GM12872 (cell line): ENCODE results near the gene TTLL5.

Source experiments
- CTCF ChIP-seq: IDR thresholded peaks from 3 replicates; pipeline ENCODE4 v1.5.1; 2011; ENCODE audit warnings: low read depth, mild to moderate bottlenecking, low read length, moderate library complexity; ENCODE audit not compliant: insufficient read depth

The TTLL5 gene

GRCh38 chr14:75826599-75826998, 165.6 kb downstream of the TTLL5 start:
- no peak for TF ChIP-seq CTCF

- TF ChIP-seq CTCF: no peak
Measured at GRCh38 chr14:75827331-75827730, 166.3 kb downstream of the TTLL5 start.

DNA sequence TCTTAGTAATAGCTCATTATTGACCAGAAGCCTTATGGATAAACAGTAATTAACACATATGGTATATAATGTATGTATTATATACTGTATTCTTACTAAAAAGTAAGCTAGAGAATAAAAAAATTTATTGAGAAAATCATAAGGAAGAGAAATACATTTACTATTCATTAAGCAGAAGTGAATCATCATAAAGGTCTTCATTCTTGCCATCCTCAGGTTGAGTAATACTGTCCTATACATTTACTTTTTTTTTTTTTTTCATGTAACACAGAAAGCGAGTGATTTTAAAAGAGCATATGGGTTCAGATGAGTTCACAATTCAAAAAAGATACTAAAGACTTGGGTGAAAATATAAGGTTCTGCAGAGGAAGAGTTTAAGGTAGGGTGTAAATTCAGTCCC, 168.3 kb downstream of the TTLL5 start:
- no peak for TF ChIP-seq CTCF

GRCh38 chr14:75831455-75831854, 170.4 kb downstream of the TTLL5 start:
- no peak for TF ChIP-seq CTCF

GRCh38 chr14:75831952-75832351, 170.9 kb downstream of the TTLL5 start:
- TF ChIP-seq CTCF: no peak

DNA sequence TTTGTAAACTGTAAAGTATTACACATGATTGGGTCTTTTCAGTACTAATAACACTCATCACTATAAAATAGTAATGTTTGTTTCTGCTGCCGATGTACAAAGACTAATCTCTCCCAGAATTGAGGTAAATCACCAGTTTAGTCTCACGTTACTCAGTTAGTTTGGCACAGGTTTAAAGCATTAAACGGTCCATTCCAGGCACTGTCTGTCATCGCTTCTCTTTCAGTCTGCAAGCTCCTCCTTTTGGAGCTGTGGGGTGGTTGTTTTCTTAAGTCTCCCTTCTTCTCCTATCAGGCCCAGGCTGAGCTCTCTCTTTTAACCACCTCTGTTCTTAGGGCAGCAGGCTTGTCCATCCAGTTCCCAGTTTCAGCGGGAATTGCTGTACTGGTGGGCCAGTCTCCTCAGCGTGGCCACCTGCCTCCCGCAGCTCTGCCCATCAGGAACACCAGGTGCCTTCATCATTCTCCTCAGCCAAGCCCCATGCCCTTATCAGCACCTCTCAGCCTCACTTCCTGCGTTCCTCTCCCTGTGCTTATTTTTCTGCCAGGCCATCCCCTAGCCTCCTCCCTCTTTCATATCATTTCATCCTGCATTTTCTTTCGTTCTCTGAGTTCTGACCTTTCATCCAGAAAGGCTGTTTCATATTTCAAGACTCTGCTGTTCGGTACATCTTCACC, 171.7 kb downstream of the TTLL5 start:
- no peak for TF ChIP-seq CTCF

- TF ChIP-seq CTCF: no peak
Measured at GRCh38 chr14:75833326-75834020, 172.4 kb downstream of the TTLL5 start.
